ENCODE data around the gene ZFYVE19. TPM values are rescaled to one million over a fixed set of nuclear protein-coding genes. Genes with fewer than 3 reads are reported as not detected.
A peak's percentile ranks its signal among the peaks of the same experiment; 100 is the strongest.

The ZFYVE19 gene
- total RNA-seq, 4 donors from 2014 or later, result 21.7 to 37.8 (median 22.3) TPM

DNA sequence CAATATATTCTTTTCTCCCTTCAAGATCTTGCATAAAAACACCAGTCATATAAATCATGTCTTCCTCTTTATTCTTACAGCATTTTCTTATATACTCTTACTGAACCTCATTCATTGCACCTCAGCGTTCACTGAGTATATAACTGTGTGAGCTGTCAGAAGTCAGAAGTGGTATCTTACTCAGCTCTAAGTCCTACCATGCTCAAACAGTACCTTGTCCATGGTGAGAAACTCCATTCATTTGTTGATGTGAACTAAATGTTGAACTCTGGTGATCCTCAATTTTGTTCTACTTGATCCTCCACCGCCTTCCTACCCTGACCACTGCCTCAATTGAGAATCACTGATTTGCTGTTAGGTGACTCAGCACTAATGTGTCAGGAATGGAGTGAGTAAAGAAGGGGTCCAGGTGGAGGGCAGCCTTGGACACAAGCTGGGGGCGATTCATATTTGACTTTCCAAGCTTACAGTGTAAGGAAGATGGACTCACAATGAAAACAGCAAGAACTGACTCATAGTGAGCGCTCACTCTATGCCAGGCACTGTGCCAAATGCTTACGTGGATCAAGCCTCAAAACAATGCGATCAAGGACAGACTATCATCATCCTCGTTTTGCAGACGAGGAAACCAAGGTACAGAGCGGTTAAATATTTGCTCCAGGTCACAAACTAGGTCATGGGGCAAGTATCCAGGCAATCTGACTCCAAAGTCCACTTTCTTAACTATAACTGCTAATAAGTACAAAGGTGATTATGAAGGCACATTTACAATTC is 13.5 kb upstream of the ZFYVE19 start:
- 83 to 89% methylated on average over 9 of the region's 9 CpGs for WGBS, 2 donors
- DNase-seq, result peak in 1 of 2 donors; percentile 16
- TF ChIP-seq POLR2A (IDR thresholded peaks at IDR 0.05), result no peak
- TF ChIP-seq, protein P1, sequence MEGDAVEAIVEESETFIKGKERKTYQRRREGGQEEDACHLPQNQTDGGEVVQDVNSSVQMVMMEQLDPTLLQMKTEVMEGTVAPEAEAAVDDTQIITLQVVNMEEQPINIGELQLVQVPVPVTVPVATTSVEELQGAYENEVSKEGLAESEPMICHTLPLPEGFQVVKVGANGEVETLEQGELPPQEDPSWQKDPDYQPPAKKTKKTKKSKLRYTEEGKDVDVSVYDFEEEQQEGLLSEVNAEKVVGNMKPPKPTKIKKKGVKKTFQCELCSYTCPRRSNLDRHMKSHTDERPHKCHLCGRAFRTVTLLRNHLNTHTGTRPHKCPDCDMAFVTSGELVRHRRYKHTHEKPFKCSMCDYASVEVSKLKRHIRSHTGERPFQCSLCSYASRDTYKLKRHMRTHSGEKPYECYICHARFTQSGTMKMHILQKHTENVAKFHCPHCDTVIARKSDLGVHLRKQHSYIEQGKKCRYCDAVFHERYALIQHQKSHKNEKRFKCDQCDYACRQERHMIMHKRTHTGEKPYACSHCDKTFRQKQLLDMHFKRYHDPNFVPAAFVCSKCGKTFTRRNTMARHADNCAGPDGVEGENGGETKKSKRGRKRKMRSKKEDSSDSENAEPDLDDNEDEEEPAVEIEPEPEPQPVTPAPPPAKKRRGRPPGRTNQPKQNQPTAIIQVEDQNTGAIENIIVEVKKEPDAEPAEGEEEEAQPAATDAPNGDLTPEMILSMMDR (IDR thresholded peaks at IDR 0.05), result no peak

DNA sequence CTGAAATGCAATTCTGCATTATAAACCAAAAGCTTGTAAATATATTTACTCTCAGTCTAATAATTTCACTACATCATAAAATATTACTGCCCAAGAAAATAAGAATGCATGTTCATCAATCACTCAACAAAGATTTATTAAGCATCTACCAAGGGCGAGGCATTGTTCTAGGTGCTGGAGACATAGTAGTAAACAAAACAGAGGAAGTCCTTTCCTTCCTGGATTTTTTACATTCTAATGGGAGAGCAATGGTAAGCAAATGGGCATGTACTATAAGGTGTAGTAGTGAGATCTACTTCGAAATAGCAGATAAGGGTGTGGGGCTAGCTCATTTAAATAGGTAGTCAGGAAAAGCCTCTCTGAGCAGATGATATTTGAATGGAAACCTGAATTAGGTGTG is 10.8 kb upstream of the ZFYVE19 start:
- intact Hi-C loops (cut with DNase I), result no loop called here

More for the DNA sequence above, 13.5 kb upstream of the ZFYVE19 start:
- Histone ChIP-seq H3K27me3 (no peaks in the 10 kb centered on the region), H3K27ac (no peak overlapping the region), H3K4me3 (replicated peaks in 1 of 3) (no peak overlapping the region), H3K4me1 (peaks cover 4 to 14% of the 10 kb centered on the region in 2 donors), H3K9me3 (no peaks in the 10 kb centered on the region), H3K36me3 (no peaks in the 10 kb centered on the region)
- intact Hi-C loops (cut with DNase I), result no loop called here

DNA sequence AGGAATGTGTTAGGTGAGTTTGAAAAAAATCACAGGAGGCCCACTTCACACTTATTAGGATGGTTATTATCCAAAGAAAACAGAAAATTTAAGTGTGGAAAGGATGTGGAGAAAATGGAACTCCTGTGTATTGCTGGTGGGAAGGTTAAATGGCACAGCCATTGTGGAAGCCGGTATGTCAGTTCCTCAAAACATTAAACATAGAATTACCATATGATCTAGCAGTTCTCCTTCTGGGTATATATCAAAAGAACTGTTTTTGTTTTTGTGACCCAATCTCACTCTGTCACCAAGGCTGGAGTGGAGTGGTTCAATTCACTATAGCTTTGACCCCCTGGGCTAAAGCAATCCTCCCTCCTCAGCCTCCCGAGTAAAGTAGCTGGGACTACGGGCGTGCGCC is 10.4 kb upstream of the ZFYVE19 start:
- 92 to 95% methylated on average over 5 of the region's 5 CpGs for WGBS, 2 donors
- no peak overlapping the region for H3K27ac ChIP-seq
- H3K4me1 ChIP-seq, result peaks cover 0 to 3% of the 10 kb centered on the region in 2 donors
- H3K9me3 ChIP-seq, result no peaks in the 10 kb centered on the region
- no peaks in the 10 kb centered on the region for H3K27me3 ChIP-seq
- intact Hi-C loops (cut with DNase I), result no loop called here
- no peak overlapping the region for H3K4me3 ChIP-seq (replicated peaks in 1 of 3)
- H3K36me3 ChIP-seq, result no peaks in the 10 kb centered on the region
- TF ChIP-seq, protein P1 (IDR thresholded peaks at IDR 0.05), result no peak
- TF ChIP-seq POLR2A (IDR thresholded peaks at IDR 0.05), result no peak
- DNase-seq, result no peak

More for the DNA sequence above, 10.8 kb upstream of the ZFYVE19 start:
- DNase-seq, result no peak
- no peak overlapping the region for H3K27ac ChIP-seq
- H3K36me3 ChIP-seq, result no peaks in the 10 kb centered on the region
- H3K27me3 ChIP-seq, result no peaks in the 10 kb centered on the region
- H3K4me1 ChIP-seq, result peaks cover 0 to 3% of the 10 kb centered on the region in 2 donors
- no peak for TF ChIP-seq POLR2A (IDR thresholded peaks at IDR 0.05)
- TF ChIP-seq, protein P1 (IDR thresholded peaks at IDR 0.05), result no peak
- H3K4me3 ChIP-seq (replicated peaks in 1 of 3), result no peak overlapping the region
- 77 to 78% methylated on average over 2 of the region's 2 CpGs for WGBS, 2 donors
- H3K9me3 ChIP-seq, result no peaks in the 10 kb centered on the region

DNA sequence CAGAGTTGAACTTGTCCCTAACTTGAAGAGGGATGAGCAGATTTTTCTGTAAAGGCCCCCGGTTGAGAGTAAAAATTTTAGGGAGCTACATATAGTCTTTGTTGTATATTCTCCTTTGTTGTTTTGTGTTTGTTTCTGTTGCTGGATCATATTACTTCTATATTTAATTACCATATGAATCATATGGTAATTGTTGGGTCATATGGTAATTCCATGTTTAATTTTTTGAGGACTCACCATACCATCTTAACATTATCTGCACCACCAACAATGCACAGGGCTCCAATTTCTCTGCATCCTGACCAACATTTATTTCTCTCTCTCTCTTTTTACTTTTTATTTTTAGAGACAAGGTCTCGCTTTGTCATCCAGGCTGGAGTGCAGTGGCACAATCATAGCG is 7.4 kb upstream of the ZFYVE19 start:
- no peaks in the 10 kb centered on the region for H3K36me3 ChIP-seq
- peaks cover 0 to 3% of the 10 kb centered on the region in 2 donors for H3K4me1 ChIP-seq
- intact Hi-C loops (cut with DNase I), result no loop called here
- H3K27me3 ChIP-seq, result no peaks in the 10 kb centered on the region
- 96 to 99% methylated on average over 3 of the region's 3 CpGs for WGBS, 2 donors
- no peak overlapping the region for H3K27ac ChIP-seq
- H3K9me3 ChIP-seq, result no peaks in the 10 kb centered on the region
- no peak overlapping the region for H3K4me3 ChIP-seq (replicated peaks in 1 of 3)
- TF ChIP-seq, protein P1 (IDR thresholded peaks at IDR 0.05), result no peak
- TF ChIP-seq POLR2A (IDR thresholded peaks at IDR 0.05), result no peak
- no peak for DNase-seq

DNA sequence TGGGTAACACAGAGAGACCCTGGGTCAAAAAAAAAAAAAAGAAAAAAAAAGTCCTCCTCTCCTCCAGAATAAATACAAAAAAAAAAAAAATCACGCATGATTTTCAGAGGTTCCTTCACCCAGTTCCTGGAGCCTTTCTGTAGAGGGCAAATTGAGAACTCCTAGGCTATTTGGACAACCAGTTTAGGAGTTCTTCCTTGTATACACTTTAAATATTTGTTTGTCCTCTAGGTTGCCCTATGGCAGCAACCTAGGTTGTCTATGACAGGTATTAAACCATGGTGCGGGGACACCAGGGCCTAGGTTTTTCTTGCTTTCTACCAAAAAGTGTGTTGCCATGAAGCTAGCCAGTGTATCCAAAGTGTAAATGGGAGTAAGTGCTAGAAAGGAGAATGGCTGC is 3.8 kb upstream of the ZFYVE19 start:
- H3K36me3 ChIP-seq, result no peaks in the 10 kb centered on the region
- H3K27me3 ChIP-seq, result no peaks in the 10 kb centered on the region
- no peak overlapping the region for H3K4me3 ChIP-seq (replicated peaks in 1 of 3)
- whole genome bisulfite sequencing, 2 donors, result 84 to 93% methylated on average over 2 of the region's 2 CpGs
- peaks cover 10 to 15% of the 10 kb centered on the region in 2 donors for H3K4me1 ChIP-seq
- H3K27ac ChIP-seq, result no peak overlapping the region
- TF ChIP-seq POLR2A (IDR thresholded peaks at IDR 0.05), result no peak
- TF ChIP-seq, protein P1 (IDR thresholded peaks at IDR 0.05), result no peak
- intact Hi-C loops (cut with DNase I), result no loop called here
- H3K9me3 ChIP-seq, result no peaks in the 10 kb centered on the region
- DNase-seq, result no peak

Data from thyroid gland (tissue), 4 donors.